ENCODE data around the gene CCND1. TPM values are rescaled to one million over a fixed set of nuclear protein-coding genes. Genes with fewer than 3 reads are reported as not detected.

The CCND1 gene
- total and polyA plus RNA-seq, 8 donors: 159 to 581 (median 248) TPM

GRCh38 chr11:69646493-69647389, 5.8 kb downstream of the CCND1 start:
- no peak for DNase-seq
- Histone ChIP-seq H3K27ac (no peak overlapping the region), H3K9me3 (no peaks in the 10 kb centered on the region), H3K27me3 (peaks cover 0 to 29% of the 10 kb centered on the region in 2 donors), H3K4me1 (peaks cover 10 to 31% of the 10 kb centered on the region in 2 donors), H3K4me3 (no peak overlapping the region), H3K36me3 (peaks cover 0 to 51% of the 10 kb centered on the region in 2 donors)
- intact Hi-C loops (cut with DNase I): loop anchor here in 1 of 2 donors (10.0 kb wide), 2 partner anchors 352 to 542 kb away; partner anchors contain the start of gene MYEOV
- TF ChIP-seq, protein P1, sequence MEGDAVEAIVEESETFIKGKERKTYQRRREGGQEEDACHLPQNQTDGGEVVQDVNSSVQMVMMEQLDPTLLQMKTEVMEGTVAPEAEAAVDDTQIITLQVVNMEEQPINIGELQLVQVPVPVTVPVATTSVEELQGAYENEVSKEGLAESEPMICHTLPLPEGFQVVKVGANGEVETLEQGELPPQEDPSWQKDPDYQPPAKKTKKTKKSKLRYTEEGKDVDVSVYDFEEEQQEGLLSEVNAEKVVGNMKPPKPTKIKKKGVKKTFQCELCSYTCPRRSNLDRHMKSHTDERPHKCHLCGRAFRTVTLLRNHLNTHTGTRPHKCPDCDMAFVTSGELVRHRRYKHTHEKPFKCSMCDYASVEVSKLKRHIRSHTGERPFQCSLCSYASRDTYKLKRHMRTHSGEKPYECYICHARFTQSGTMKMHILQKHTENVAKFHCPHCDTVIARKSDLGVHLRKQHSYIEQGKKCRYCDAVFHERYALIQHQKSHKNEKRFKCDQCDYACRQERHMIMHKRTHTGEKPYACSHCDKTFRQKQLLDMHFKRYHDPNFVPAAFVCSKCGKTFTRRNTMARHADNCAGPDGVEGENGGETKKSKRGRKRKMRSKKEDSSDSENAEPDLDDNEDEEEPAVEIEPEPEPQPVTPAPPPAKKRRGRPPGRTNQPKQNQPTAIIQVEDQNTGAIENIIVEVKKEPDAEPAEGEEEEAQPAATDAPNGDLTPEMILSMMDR (IDR thresholded peaks at IDR 0.05): no peak
- ATAC-seq: no peak

DNA sequence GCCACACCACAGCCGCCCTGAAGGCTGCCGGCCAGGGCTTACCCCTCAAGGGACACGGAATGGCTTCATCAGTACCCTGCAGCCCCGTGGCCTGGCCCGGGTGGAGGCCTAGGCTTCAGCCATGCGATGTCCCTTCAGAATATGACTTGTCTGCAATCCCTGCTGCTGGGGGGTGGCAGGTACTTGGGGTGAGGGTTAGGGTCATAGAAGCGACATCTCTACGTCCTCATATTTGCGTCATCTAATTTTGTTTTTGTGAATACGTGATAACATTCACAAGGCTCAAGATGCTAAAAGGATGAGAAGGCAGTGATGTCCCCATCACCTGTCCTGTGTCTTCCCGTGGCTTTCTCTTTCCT, 6.4 kb downstream of the CCND1 start:
- no peak overlapping the region for H3K4me3 ChIP-seq
- H3K4me1 ChIP-seq: peaks cover 10 to 26% of the 10 kb centered on the region in 2 donors
- ATAC-seq (no peak), DNase-seq (no peak)
- no peak overlapping the region for H3K27ac ChIP-seq
- intact Hi-C loops (cut with DNase I): loop anchor here in 1 of 2 donors (10.0 kb wide), 2 partner anchors 353 to 543 kb away; partner anchors contain the start of gene MYEOV
- peaks cover 0 to 23% of the 10 kb centered on the region in 2 donors for H3K27me3 ChIP-seq
- no peaks in the 10 kb centered on the region for H3K9me3 ChIP-seq
- TF ChIP-seq, protein P1 (IDR thresholded peaks at IDR 0.05): no peak
- H3K36me3 ChIP-seq: peaks cover 0 to 57% of the 10 kb centered on the region in 2 donors

- H3K9me3 ChIP-seq: no peaks in the 10 kb centered on the region
- peaks cover 0 to 17% of the 10 kb centered on the region in 2 donors for H3K27me3 ChIP-seq
- intact Hi-C loops (cut with DNase I): loop anchor here in 1 of 2 donors (10.0 kb wide), 2 partner anchors 353 to 543 kb away; partner anchors contain the start of gene MYEOV
- H3K27ac ChIP-seq: no peak overlapping the region
- TF ChIP-seq, protein P1 (IDR thresholded peaks at IDR 0.05): no peak
- DNase-seq (no peak), ATAC-seq (no peak)
- H3K36me3 ChIP-seq: peaks cover 0 to 63% of the 10 kb centered on the region in 2 donors
- H3K4me3 ChIP-seq: no peak overlapping the region
- H3K4me1 ChIP-seq: peaks cover 10 to 25% of the 10 kb centered on the region in 2 donors
Measured at GRCh38 chr11:69647761-69648497, 7.0 kb downstream of the CCND1 start.

- TF ChIP-seq, protein P1 (IDR thresholded peaks at IDR 0.05): no peak
- Histone ChIP-seq H3K27me3 (peaks cover 0 to 7% of the 10 kb centered on the region in 2 donors), H3K36me3 (peaks cover 0 to 73% of the 10 kb centered on the region in 2 donors), H3K9me3 (no peaks in the 10 kb centered on the region), H3K4me1 (peaks cover 7 to 15% of the 10 kb centered on the region in 2 donors), H3K4me3 (no peak overlapping the region), H3K27ac (no peak overlapping the region)
- ATAC-seq: no peak
- intact Hi-C loops (cut with DNase I): loop anchor here in 1 of 2 donors (10.0 kb wide), 2 partner anchors 354 to 544 kb away; partner anchors contain the start of gene MYEOV
- DNase-seq: no peak
Measured at GRCh38 chr11:69648679-69649575, 8.0 kb downstream of the CCND1 start.

All from left lung (tissue), 10 donors.